K562 (cell line): Measurements from ENCODE around the gene ZNF839. TPM values are rescaled to one million over a fixed set of nuclear protein-coding genes. Genes with fewer than 3 reads are reported as not detected.
A peak's percentile ranks its signal among the peaks of the same experiment; 100 is the strongest.

Source experiments
- ARID1B ChIP-seq: fragments of 450-650 bp; IDR thresholded peaks from 2 replicates; pipeline ENCODE4 v1.6.1; 2016; ENCODE audit warnings: antibody characterized with exemption, mild to moderate bottlenecking, inconsistent platforms
- BRD9 ChIP-seq: fragments of 450-650 bp; IDR thresholded peaks from 2 replicates; pipeline ENCODE4 v1.6.1; 2018; ENCODE audit warnings: low read depth; ENCODE audit not compliant: partially characterized antibody
- BRF1 ChIP-seq: IDR thresholded peaks from 3 replicates; pipeline ENCODE4 v1.6.1; 2011; ENCODE audit warnings: borderline replicate concordance, mild to moderate bottlenecking; ENCODE audit not compliant: insufficient read length; ENCODE audit errors: extremely low read depth
- CUX1 ChIP-seq: fragments of 200-800 bp; sonication (Bioruptor generic); IDR thresholded peaks from 2 replicates; pipeline ENCODE4 v1.6.1; 2016; ENCODE audit warnings: missing genetic modification characterization, missing compliant biosample characterization
- EP300 ChIP-seq: IDR thresholded peaks from 2 replicates; pipeline ENCODE4 v1.6.1; 2012; ENCODE audit warnings: low read length, improper control_type of control experiment
- EP400 ChIP-seq: fragments of 450-650 bp; IDR thresholded peaks from 2 replicates; pipeline ENCODE4 v1.6.1; 2017; ENCODE audit warnings: antibody characterized with exemption, mild to moderate bottlenecking, moderate library complexity
- GATA2 ChIP-seq: sonication (generic); formaldehyde crosslinking; IDR thresholded peaks from 2 replicates; pipeline ENCODE4 v1.4.0; 2020; ENCODE audit warnings: mild to moderate bottlenecking, missing genetic modification reagents
- GTF2E2 ChIP-seq: fragments of 200-800 bp; sonication (Bioruptor generic); IDR thresholded peaks from 2 replicates; pipeline ENCODE4 v1.6.1; 2016; ENCODE audit warnings: missing genetic modification characterization, missing compliant biosample characterization
- MNT ChIP-seq, 2 experiments: fragments of 450-650 bp; conservative IDR thresholded peaks; 2 replicates each; pipeline ENCODE4 v1.6.1; 2017; ENCODE audit warnings: mild to moderate bottlenecking in 2 of 2, moderate library complexity in 2 of 2
- NFYB ChIP-seq: IDR thresholded peaks from 2 replicates; pipeline ENCODE4 v1.6.1; 2011; ENCODE audit warnings: mild to moderate bottlenecking, moderate library complexity; ENCODE audit not compliant: insufficient read length; ENCODE audit errors: extremely low read depth
- NKRF ChIP-seq: fragments of 450-650 bp; IDR thresholded peaks from 2 replicates; pipeline ENCODE4 v1.6.1; 2016; ENCODE audit warnings: borderline replicate concordance
- NR2C1 ChIP-seq, 2 experiments: fragments of 450-650 bp; IDR thresholded peaks; 2 replicates each; pipeline ENCODE4 v1.6.1; 2017; ENCODE audit warnings: mild to moderate bottlenecking in 2 of 2, antibody characterized with exemption in 1 of 2, inconsistent platforms in 1 of 2, missing compliant biosample characterization in 1 of 2, missing genetic modification characterization in 1 of 2
- RNF2 ChIP-seq: sonication (generic); IDR thresholded peaks from 2 replicates; pipeline ENCODE4 v1.6.1; 2016
- SIN3A ChIP-seq, 2 experiments: fragments of 150-350 bp in 1 of 2; IDR thresholded peaks; 2 replicates each; pipeline ENCODE4 v1.6.1; 2011 to 2016; ENCODE audit warnings: borderline replicate concordance in 2 of 2, low read depth in 2 of 2, low read length in 2 of 2, mild to moderate bottlenecking in 2 of 2, moderate library complexity in 2 of 2; ENCODE audit not compliant: control insufficient read depth in 1 of 2
- ZKSCAN1 ChIP-seq: fragments of 150-350 bp; IDR thresholded peaks from 2 replicates; pipeline ENCODE4 v1.6.1; 2016; ENCODE audit warnings: low read depth, low read length
- ZNF12 ChIP-seq: sonication (generic); formaldehyde crosslinking; IDR thresholded peaks from 2 replicates; pipeline ENCODE4 v1.4.0; 2020; ENCODE audit warnings: mild to moderate bottlenecking, missing genetic modification reagents
- ZNF584 ChIP-seq: fragments of 200-800 bp; sonication (Bioruptor generic); IDR thresholded peaks from 2 replicates; pipeline ENCODE4 v1.6.1; 2016; ENCODE audit warnings: low read depth, mild to moderate bottlenecking, missing genetic modification characterization, missing compliant biosample characterization
- polyA plus RNA-seq, 8 experiments: library from polyadenylated mRNA; depleted of rRNA in 4 of 8; stranded (reverse) in 5 of 8; unstranded in 3 of 8; fragments of >200 nt; fragmentation: Nextera tagmentation in 2 of 8; fragmentation: Illumina TruSeq in 1 of 8; extraction: Ambion mirVana in 2 of 8; extraction: Trizol in 1 of 8; gene quantifications; 2 replicates each; pipeline versions ENCODE4 v1.2.1 to v1.2.3, GENCODE V29; 2011 to 2014; ENCODE audit warnings: inconsistent platforms in 1 of 8, missing spikeins in 1 of 8
- total RNA-seq, 7 experiments: library from RNA; depleted of rRNA in 6 of 7; stranded (reverse); fragments of >200 nt in 6 of 7; fragmentation: Illumina TruSeq in 2 of 7; extraction: Trizol in 2 of 7; gene quantifications; 2 replicates each; pipeline versions ENCODE4 v1.2.1 to v1.2.3, GENCODE V29; 2011 to 2021; ENCODE audit warnings: low replicate concordance in 1 of 7

The ZNF839 gene
- total and polyA plus RNA-seq, 9 of the 15 experiments (the other 6 are each of a cell fraction or from before 2014, with no cell fraction given) = 0.42 to 8.4 (median 5.7) TPM

- TF ChIP-seq ZNF584 (CRISPR knock-in tag) (0 out of 2 replicates have a peak, but pooled peaks have one; percentile 43), NFYB (peak; percentile 10), EP300 (peak; percentile 18; the same call in 1 of the 2 replicates), MNT (conservative IDR thresholded peaks at IDR 0.05) (0 out of 4 replicates have a peak, but pooled peaks of 1 of the 2 experiments have one; percentile 43), ZNF12 (CRISPR knock-in tag) (peak; percentile 67; the same call in 1 of the 2 replicates), GATA2 (0 out of 2 replicates have a peak, but pooled peaks have one; percentile 15), RNF2 (peak; percentile 42; the same call in 1 of the 2 replicates), ARID1B (peak; percentile 41; the same call in 1 of the 2 replicates), GTF2E2 (tag) (no peak), BRD9 (peak; percentile 70), ZKSCAN1 (peak; percentile 41; the same call in 1 of the 2 replicates), NR2C1 (IDR thresholded peaks at IDR 0.05) (peak; percentile 68; the same call in 1 of the 2 replicates), NR2C1 (tag; IDR thresholded peaks at IDR 0.05) (peak; percentile 71), EP400 (peak; percentile 37; the same call in 1 of the 2 replicates), SIN3A (IDR thresholded peaks at IDR 0.05; ENCODE audit: borderline replicate concordance in 2 of 2, control insufficient read depth in 1 of 2, low read depth in 2 of 2, low read length in 2 of 2) (peak in 1 of 2 experiments; percentile 45; a peak in 1 of 4 replicates), BRF1 (peak; percentile 76), CUX1 (CRISPR knock-in tag) (0 out of 2 replicates have a peak, but pooled peaks have one; percentile 48), NKRF (no peak)
Measured at GRCh38 chr14:102316743-102317563, 2.6 kb upstream of the ZNF839 start (continued).
